ES-I3 (cell line): ENCODE data around the gene SMPDL3A.

Source experiments
- H3K36me3 ChIP-seq: 2 replicates; pipeline ENCODE4 v1.6.1; 2013; ENCODE audit warnings: mild to moderate bottlenecking, low read length, control low read depth, moderate library complexity; ENCODE audit not compliant: insufficient read depth
- H3K4me1 ChIP-seq: 2 replicates; pipeline ENCODE4 v1.6.1; 2013; ENCODE audit warnings: mild to moderate bottlenecking, control low read depth, low read length; ENCODE audit not compliant: insufficient read depth
- H3K9ac ChIP-seq: 2 replicates; pipeline ENCODE4 v1.6.1; 2013; ENCODE audit warnings: low read depth, mild to moderate bottlenecking, low read length, moderate library complexity
- H3K9me3 ChIP-seq: 2 replicates; pipeline ENCODE4 v1.6.1; 2013; ENCODE audit warnings: mild to moderate bottlenecking, low read length, moderate library complexity; ENCODE audit not compliant: control insufficient read depth, insufficient read depth

The SMPDL3A gene

DNA sequence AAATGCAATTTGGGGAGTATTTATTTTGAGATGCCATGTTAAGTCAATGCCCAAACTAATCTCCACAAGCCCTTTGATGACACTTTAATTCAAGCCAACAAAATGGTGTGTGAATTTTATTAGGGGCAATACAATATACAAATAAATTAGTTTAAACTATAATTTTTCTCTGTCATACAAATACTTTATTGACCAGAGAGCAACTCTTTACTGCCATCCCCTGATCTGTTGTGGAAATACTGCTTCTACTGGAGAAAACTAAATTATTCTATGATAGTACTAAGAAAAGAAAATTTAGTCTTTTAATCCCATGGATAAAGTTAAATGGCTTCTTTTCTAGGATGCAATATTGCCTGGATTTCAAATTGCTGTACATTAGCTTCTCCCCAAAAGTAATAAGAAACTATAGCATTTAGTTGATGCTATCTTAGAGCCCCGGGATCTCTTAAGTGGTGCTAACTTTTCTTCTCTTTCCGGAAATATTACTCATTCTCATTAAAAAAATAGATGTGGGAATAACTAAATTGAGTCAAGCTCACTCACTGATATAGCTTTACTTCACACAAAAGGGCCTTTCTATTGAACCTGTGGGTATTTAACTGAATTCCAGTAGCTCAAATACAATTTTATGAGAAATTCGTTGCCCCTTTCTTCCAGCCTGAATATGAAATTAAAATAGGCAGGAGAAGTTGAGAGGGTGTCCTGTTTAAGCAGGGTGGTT lies 49.2 kb downstream of the SMPDL3A start:
- H3K4me1 ChIP-seq = peaks cover 5% of the 10 kb centered on the region; the same call in 1 of the 2 replicates
- no peaks in the 10 kb centered on the region for H3K36me3 ChIP-seq
- no peaks in the 10 kb centered on the region for H3K9me3 ChIP-seq
- no peak overlapping the region for H3K9ac ChIP-seq

DNA sequence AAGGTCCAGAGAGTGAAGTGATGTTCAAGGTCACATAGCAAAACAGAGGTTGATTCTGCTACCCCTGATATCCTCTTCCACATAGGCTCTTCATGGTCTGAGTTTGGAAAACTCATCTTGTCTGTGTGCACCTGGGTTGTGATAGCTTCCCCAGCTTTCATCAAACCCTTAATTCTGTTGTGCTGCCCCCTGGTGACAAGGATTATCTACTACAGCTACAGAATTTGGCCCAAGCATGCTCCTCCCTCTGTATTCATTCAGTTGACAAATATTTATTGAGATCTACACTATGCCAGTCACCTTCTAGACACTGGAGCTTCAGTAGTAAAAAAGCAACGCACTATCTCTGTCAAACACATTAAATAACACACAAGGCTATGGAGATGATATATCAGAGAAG lies 50.4 kb downstream of the SMPDL3A start:
- H3K9me3 ChIP-seq = no peaks in the 10 kb centered on the region
- no peak overlapping the region for H3K9ac ChIP-seq
- H3K4me1 ChIP-seq = no peaks in the 10 kb centered on the region
- no peaks in the 10 kb centered on the region for H3K36me3 ChIP-seq

DNA sequence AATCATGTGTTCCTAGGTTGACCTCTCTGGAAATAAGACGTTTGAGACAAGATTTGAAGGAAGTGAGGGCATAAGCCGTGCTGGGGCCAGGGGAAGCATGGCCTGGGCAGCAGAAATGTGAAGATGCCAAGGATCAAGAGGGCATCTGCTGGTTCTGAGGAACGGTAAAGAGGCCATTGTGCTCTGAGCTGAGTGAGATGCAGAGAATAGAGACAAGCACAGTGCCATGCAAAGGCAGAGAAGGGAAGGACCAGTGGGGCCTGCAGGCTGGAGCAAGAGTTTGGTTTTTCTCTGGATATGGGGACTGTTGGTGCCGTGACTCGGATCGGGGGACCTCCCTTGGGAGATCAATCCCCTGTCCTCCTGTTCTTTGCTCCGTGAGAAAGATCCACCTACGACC lies 50.8 kb downstream of the SMPDL3A start:
- Histone ChIP-seq H3K9ac (no peak overlapping the region), H3K4me1 (no peaks in the 10 kb centered on the region), H3K36me3 (no peaks in the 10 kb centered on the region), H3K9me3 (no peaks in the 10 kb centered on the region)

DNA sequence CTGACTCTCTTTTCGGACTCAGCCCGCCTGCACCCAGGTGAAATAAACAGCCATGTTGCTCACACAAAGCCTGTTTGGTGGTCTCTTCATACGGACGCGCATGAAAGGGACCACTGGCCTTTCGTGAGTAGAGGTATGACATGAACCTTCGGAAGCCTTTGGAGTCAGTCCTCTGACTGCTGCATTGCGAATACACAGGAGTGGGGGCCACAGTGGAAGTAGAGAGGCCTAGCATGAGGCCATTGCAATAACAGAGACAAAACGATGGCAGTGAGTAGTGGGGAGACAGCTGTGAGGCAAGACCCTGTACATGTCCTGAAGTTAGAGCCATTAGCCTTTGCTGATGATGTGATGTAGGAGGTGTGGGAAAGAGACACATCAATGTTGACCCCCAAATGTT lies 56.4 kb downstream of the SMPDL3A start:
- Histone ChIP-seq H3K9ac (no peak overlapping the region), H3K36me3 (no peaks in the 10 kb centered on the region), H3K4me1 (peaks cover 8% of the 10 kb centered on the region), H3K9me3 (peaks cover 4% of the 10 kb centered on the region; the same call in 1 of the 2 replicates)

DNA sequence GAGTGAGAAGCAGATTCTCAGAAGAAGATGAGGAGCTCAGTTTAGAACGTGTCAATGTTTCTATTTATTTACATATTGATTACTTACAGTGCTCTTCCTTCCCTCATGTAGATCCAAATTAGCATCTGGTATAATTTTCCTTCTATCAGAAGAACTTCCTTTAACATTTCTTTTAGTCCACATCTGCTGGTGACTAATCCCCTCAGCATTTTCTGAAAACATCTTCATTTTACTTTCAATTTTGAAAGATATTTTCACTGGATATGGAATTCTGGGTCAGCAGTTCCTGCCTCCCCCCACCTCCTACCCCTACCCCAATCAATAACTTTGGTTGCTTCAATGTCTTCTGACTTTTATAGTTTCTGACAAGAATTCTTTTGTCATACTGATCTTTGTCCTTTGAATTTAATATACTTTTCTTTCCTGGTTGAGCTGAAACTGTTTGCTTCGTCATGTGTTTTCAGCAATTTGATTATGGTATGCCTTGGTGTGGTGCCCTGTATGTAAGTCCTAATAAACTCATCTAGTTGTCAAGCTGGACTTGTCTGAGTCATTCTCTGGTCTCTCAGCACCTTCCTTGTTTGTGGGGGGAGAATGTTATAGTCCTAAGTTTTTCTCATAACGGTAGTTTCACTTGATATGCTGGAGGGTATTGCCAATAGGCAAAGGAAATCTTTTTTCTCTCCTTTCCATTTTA lies 57.0 kb downstream of the SMPDL3A start:
- Histone ChIP-seq H3K9ac (no peak overlapping the region), H3K36me3 (no peaks in the 10 kb centered on the region), H3K9me3 (peaks cover 4% of the 10 kb centered on the region; the same call in 1 of the 2 replicates), H3K4me1 (peaks cover 8% of the 10 kb centered on the region)

DNA sequence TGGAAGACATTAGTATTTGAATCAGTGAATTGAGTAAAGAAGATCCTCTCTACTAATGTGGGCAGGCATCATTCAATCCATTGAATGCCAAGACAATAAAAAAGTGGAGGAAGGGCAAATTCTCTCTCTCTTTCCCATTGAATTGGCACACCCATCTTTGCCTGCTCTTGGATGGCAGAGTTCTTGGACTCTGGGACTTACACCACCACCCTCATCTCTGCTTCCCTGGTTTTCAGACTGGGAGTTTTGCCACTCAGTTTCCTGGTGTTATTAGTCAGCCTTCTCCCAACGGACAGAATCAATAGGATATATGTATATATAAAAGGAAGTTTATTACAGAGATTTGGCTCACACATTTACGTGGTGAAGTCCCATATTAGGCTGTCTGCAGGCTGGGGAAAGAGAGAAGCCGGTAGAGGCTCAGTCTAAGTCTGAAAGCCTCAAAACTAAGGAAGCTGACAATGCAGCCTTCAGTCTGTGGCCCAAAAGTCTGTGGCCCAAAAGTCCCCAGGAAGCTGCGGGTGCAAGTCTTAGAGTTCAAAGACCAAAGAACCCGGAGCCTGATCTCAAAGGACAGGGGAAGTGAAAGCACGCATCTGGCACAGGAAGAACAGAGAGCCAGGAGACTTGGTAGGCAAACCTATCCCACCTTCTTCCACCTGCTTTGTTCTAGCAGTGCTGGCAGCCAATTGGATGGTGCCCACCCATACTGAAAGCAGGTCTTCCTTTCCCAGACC lies 64.4 kb downstream of the SMPDL3A start:
- peaks cover 8% of the 10 kb centered on the region; the same call in 1 of the 2 replicates for H3K9me3 ChIP-seq
- no peaks in the 10 kb centered on the region for H3K36me3 ChIP-seq
- no peak overlapping the region for H3K9ac ChIP-seq
- H3K4me1 ChIP-seq = no peaks in the 10 kb centered on the region
